HG02970 (cell line): ENCODE data around the gene ATG4B.

Experiments
- ATAC-seq: cut with Tn5 transposase; IDR thresholded peaks from one replicate; pipeline ENCODE4 v1.9.1; 2021; ENCODE audit warnings: mild to moderate bottlenecking, moderate library complexity, moderate number of reproducible peaks; ENCODE audit not compliant: unreplicated experiment, low FRiP score

ATG4B gene

GRCh38 chr2:241612156-241613016 is 25.1 kb upstream of the ATG4B start:
- no peak for ATAC-seq

- ATAC-seq = no peak
Measured at GRCh38 chr2:241613017-241613780, 24.3 kb upstream of the ATG4B start.

- no peak for ATAC-seq
Measured at GRCh38 chr2:241615041-241615440, 22.5 kb upstream of the ATG4B start.

GRCh38 chr2:241615522-241616052 is 21.9 kb upstream of the ATG4B start:
- no peak for ATAC-seq

- no peak for ATAC-seq
Measured at GRCh38 chr2:241616168-241617125, 21.0 kb upstream of the ATG4B start.

GRCh38 chr2:241617431-241618154 is 19.9 kb upstream of the ATG4B start:
- no peak for ATAC-seq

- no peak for ATAC-seq
Measured at GRCh38 chr2:241618296-241618805, 19.1 kb upstream of the ATG4B start.

- ATAC-seq = no peak
Measured at GRCh38 chr2:241618829-241619228, 18.7 kb upstream of the ATG4B start.

GRCh38 chr2:241619597-241620418 is 17.7 kb upstream of the ATG4B start:
- ATAC-seq = no peak

GRCh38 chr2:241620419-241620769 is 17.1 kb upstream of the ATG4B start:
- ATAC-seq = no peak

GRCh38 chr2:241627675-241628074 is 9.8 kb upstream of the ATG4B start:
- no peak for ATAC-seq

GRCh38 chr2:241629762-241630435 is 7.6 kb upstream of the ATG4B start:
- ATAC-seq = no peak

GRCh38 chr2:241632478-241633325 is 4.8 kb upstream of the ATG4B start:
- ATAC-seq = no peak

GRCh38 chr2:241633561-241633960 is 3.9 kb upstream of the ATG4B start:
- ATAC-seq = no peak

GRCh38 chr2:241635756-241636155 is 1.7 kb upstream of the ATG4B start:
- no peak for ATAC-seq

- peak; percentile 26 for ATAC-seq
Measured at GRCh38 chr2:241636182-241637017, 1.1 kb upstream of the ATG4B start.
